Nephron progenitor cell (in vitro differentiated cells): ENCODE data around the gene ARL17B.
"Not testable (repeated sequence)": the region's sequence is repeated elsewhere in the genome, so short reads cannot be mapped to it uniquely, and the experiment has no call there.

Experiments
- DNase-seq: peaks from one replicate; pipeline ENCODE4 v3.0.0; 2021
- H3K27ac Mint-ChIP-seq: 2 replicates; pipeline ENCODE4 v1.8.0; 2021; ENCODE audit warnings: mild to moderate bottlenecking, moderate library complexity, mixed read lengths
- H3K27me3 Mint-ChIP-seq: 2 replicates; pipeline ENCODE4 v1.8.0; 2021; ENCODE audit warnings: mild to moderate bottlenecking, low read depth, mixed read lengths; ENCODE audit not compliant: poor library complexity
- H3K36me3 Mint-ChIP-seq: 2 replicates; pipeline ENCODE4 v1.8.0; 2021; ENCODE audit warnings: low read depth, mixed read lengths
- H3K4me1 Mint-ChIP-seq: 2 replicates; pipeline ENCODE4 v1.8.0; 2021; ENCODE audit warnings: mixed read lengths
- H3K4me3 Mint-ChIP-seq: 2 replicates; pipeline ENCODE4 v1.8.0; 2021; ENCODE audit warnings: mild to moderate bottlenecking, moderate library complexity, mixed read lengths
- H3K9me3 Mint-ChIP-seq: 2 replicates; pipeline ENCODE4 v1.8.0; 2021; ENCODE audit warnings: mild to moderate bottlenecking, moderate library complexity, mixed read lengths
- CTCF ChIP-seq: fragments of 200-600 bp; sonication (generic); IDR thresholded peaks from 2 replicates; pipeline ENCODE4 v1.5.0; 2021; ENCODE audit warnings: antibody characterized with exemption

The ARL17B gene

GRCh38 chr17:46276728-46277479, 84.7 kb downstream of the ARL17B start:
- H3K36me3 Mint-ChIP-seq, H3K27ac Mint-ChIP-seq, H3K4me1 Mint-ChIP-seq, H3K9me3 Mint-ChIP-seq, H3K4me3 Mint-ChIP-seq, DNase-seq: not testable (repeated sequence)
- H3K27me3 Mint-ChIP-seq: peaks cover 49% of the 10 kb centered on the region

GRCh38 chr17:46274238-46274637, 87.3 kb downstream of the ARL17B start:
- Mint-ChIP-seq H3K36me3 (no peaks in the 10 kb centered on the region), H3K27ac (no peak overlapping the region), H3K9me3 (no peaks in the 10 kb centered on the region), H3K4me3 (no peak overlapping the region), H3K4me1 (no peaks in the 10 kb centered on the region), H3K27me3 (peaks cover 75% of the 10 kb centered on the region)
- no peak for TF ChIP-seq CTCF
- DNase-seq: no peak

- Mint-ChIP-seq H3K4me1 (no peaks in the 10 kb centered on the region), H3K27me3 (peaks cover 80% of the 10 kb centered on the region), H3K9me3 (no peaks in the 10 kb centered on the region), H3K27ac (no peak overlapping the region), H3K4me3 (no peak overlapping the region), H3K36me3 (no peaks in the 10 kb centered on the region)
- no peak for TF ChIP-seq CTCF
- DNase-seq: no peak
Observed at GRCh38 chr17:46273541-46274236, 87.9 kb downstream of the ARL17B start.

- Mint-ChIP-seq H3K27me3 (peaks cover 93% of the 10 kb centered on the region), H3K9me3 (no peaks in the 10 kb centered on the region), H3K4me3 (no peak overlapping the region), H3K27ac (no peak overlapping the region), H3K4me1 (peaks cover 17% of the 10 kb centered on the region), H3K36me3 (no peaks in the 10 kb centered on the region)
- DNase-seq: no peak
- TF ChIP-seq CTCF: no peak
Observed at GRCh38 chr17:46270032-46270431, 91.5 kb downstream of the ARL17B start.

- Mint-ChIP-seq H3K4me3 (peak overlapping the region; percentile 88), H3K9me3 (no peaks in the 10 kb centered on the region), H3K27ac (peak overlapping the region; percentile 46), H3K27me3 (peaks cover 97% of the 10 kb centered on the region), H3K36me3 (no peaks in the 10 kb centered on the region), H3K4me1 (peaks cover 17% of the 10 kb centered on the region)
- TF ChIP-seq CTCF: no peak
- peak; percentile 89 for DNase-seq
Observed at GRCh38 chr17:46266656-46267544, 94.7 kb downstream of the ARL17B start.

- not testable (repeated sequence) for H3K9me3 Mint-ChIP-seq, H3K36me3 Mint-ChIP-seq, DNase-seq
- peak overlapping the region; percentile 87 for H3K4me3 Mint-ChIP-seq
- H3K27ac Mint-ChIP-seq: peak overlapping the region; percentile 46
- peaks cover 17% of the 10 kb centered on the region for H3K4me1 Mint-ChIP-seq
- H3K27me3 Mint-ChIP-seq: peaks cover 97% of the 10 kb centered on the region
Observed at GRCh38 chr17:46266063-46266655, 95.4 kb downstream of the ARL17B start.
